Endothelial cell of umbilical vein (primary cell): ENCODE measurements around the gene DDIT3. TPM values are rescaled to one million over a fixed set of nuclear protein-coding genes. Genes with fewer than 3 reads are reported as not detected.
A peak's percentile ranks its signal among the peaks of the same experiment; 100 is the strongest.

Experiments
- BruUV-seq: library from RNA; stranded (reverse); fragments of 400-500 nt; replicated peaks from 2 replicates; lab custom pipeline; 2021; lab: Mats Ljungman, UMichigan
- CTCF ChIA-PET: fragments of 300-600, 350-600 bp; sonication (Branson Sonifier 250); formaldehyde crosslinking; loops from one replicate; lab custom pipeline; 2021; ENCODE audit warnings: antibody characterized with exemption, inconsistent platforms; lab: Charles Lee
- POLR2A ChIA-PET: fragments of 300-600, 350-600 bp; sonication (Branson Sonifier 250); formaldehyde crosslinking; loops from one replicate; lab custom pipeline; 2021; ENCODE audit warnings: antibody characterized with exemption, inconsistent platforms; lab: Charles Lee
- DNase-seq: peaks from one replicate; pipeline ENCODE4 v3.0.0-alpha.2; 2011; ENCODE audit warnings: low read depth, low spot score
- FAIRE-seq: peaks from 2 replicates; lab custom pipeline; 2011; peaks lifted over from hg19 to GRCh38; lab: Jason Lieb, UNC
- H2AFZ ChIP-seq: 2 replicates; pipeline ENCODE4 v1.6.0; 2012; ENCODE audit warnings: low read depth, low read length, control low read depth, inconsistent platforms
- H3K27ac ChIP-seq: 2 replicates; pipeline ENCODE4 v1.5.1; 2011; ENCODE audit warnings: low read depth, mild to moderate bottlenecking, control low read depth, low read length, moderate library complexity; ENCODE audit not compliant: insufficient read depth
- H3K27me3 ChIP-seq, 2 experiments: 2 replicates each; pipeline versions ENCODE4 v1.6.0 to v1.6.1; 2011; ENCODE audit warnings: low read length in 2 of 2, mixed read lengths in 1 of 2; ENCODE audit not compliant: control insufficient read depth in 2 of 2, insufficient read depth in 2 of 2
- H3K36me3 ChIP-seq, 2 experiments: 2 replicates in 1 of 2; 3 replicates in 1 of 2; pipeline ENCODE4 v1.5.1; 2011; ENCODE audit warnings: low read length in 2 of 2, mild to moderate bottlenecking in 1 of 2, moderate library complexity in 1 of 2; ENCODE audit not compliant: control insufficient read depth in 2 of 2, insufficient read depth in 2 of 2; ENCODE audit errors: extremely low read depth in 1 of 2
- H3K4me1 ChIP-seq: 3 replicates; pipeline ENCODE4 v1.5.1; 2011; ENCODE audit warnings: mild to moderate bottlenecking, low read length; ENCODE audit not compliant: control insufficient read depth, insufficient read depth; ENCODE audit errors: extremely low read depth
- H3K4me2 ChIP-seq: 2 replicates; pipeline ENCODE4 v1.6.1; 2011; ENCODE audit warnings: low read length, control low read depth, mixed read lengths; ENCODE audit not compliant: insufficient read depth
- H3K4me3 ChIP-seq, 3 experiments: fragments of 200-600 bp in 1 of 3; sonication (generic), shearing (Covaris generic) in 1 of 3; replicated peaks in 1 of 3; 2 replicates each; pipeline ENCODE4 v1.5.1; 2011 to 2016; ENCODE audit warnings: control low read depth in 3 of 3, low read length in 3 of 3, mild to moderate bottlenecking in 2 of 3, inconsistent platforms in 1 of 3, low read depth in 1 of 3, moderate library complexity in 1 of 3; ENCODE audit not compliant: insufficient read depth in 1 of 3
- H3K79me2 ChIP-seq: 2 replicates; pipeline ENCODE4 v1.6.0; 2012; ENCODE audit warnings: low read length, inconsistent platforms; ENCODE audit not compliant: control insufficient read depth, insufficient read depth
- H3K9ac ChIP-seq: replicated peaks from 2 replicates; pipeline ENCODE3; 2011; ENCODE audit warnings: low read length, control low read depth; ENCODE audit not compliant: insufficient read depth; ENCODE audit errors: extremely low read depth
- H3K9me1 ChIP-seq: replicated peaks from 3 replicates; pipeline ENCODE4 v1.6.0; 2011; ENCODE audit warnings: mild to moderate bottlenecking, low read length; ENCODE audit not compliant: control insufficient read depth, insufficient read depth; ENCODE audit errors: extremely low read depth
- H3K9me3 ChIP-seq: replicated peaks from 2 replicates; pipeline ENCODE4 v1.5.1; 2012; ENCODE audit warnings: low read length, inconsistent platforms; ENCODE audit not compliant: control insufficient read depth, insufficient read depth
- H4K20me1 ChIP-seq: replicated peaks from 2 replicates; pipeline ENCODE3; 2011; ENCODE audit warnings: mild to moderate bottlenecking, low read length; ENCODE audit not compliant: control insufficient read depth, insufficient read depth; ENCODE audit errors: extremely low read depth
- EZH2 ChIP-seq: IDR thresholded peaks from 2 replicates; pipeline ENCODE4 v1.6.1; 2012; ENCODE audit warnings: borderline replicate concordance, low read depth, mild to moderate bottlenecking, moderate library complexity, low read length, inconsistent platforms; ENCODE audit not compliant: severe bottlenecking
- JUN ChIP-seq: IDR thresholded peaks from 2 replicates; pipeline ENCODE4 v1.6.1; 2011; ENCODE audit warnings: borderline replicate concordance, low read depth; ENCODE audit not compliant: insufficient read length, insufficient read depth
- POLR2A ChIP-seq: IDR thresholded peaks from 2 replicates; pipeline ENCODE4 v1.6.1; 2012; ENCODE audit warnings: low read depth, mild to moderate bottlenecking, control low read depth, low read length
- dilution Hi-C: fragments of 300-500 bp; cut with MboI; formaldehyde crosslinking; loops from one replicate; pipeline ENCODE4 v1.15.0; 2019; ENCODE audit warnings: low sequenced_read_pairs; ENCODE audit not compliant: extremely low pct_ligation_motif_present
- intact Hi-C: fragments of 100-400 bp; cut with micrococcal nuclease; formaldehyde crosslinking; loops from one replicate; pipeline ENCODE4 v1.10.0; 2022
- polyA plus RNA-seq, 4 experiments: library from polyadenylated mRNA; depleted of rRNA in 3 of 4; stranded (reverse) in 3 of 4; unstranded in 1 of 4; fragments of >200 nt; gene quantifications; 2 replicates each; pipeline versions ENCODE4 v1.2.1 to v1.2.3, GENCODE V29; 2011 to 2012; ENCODE audit warnings: missing spikeins in 1 of 4
- total RNA-seq: library from RNA; stranded (reverse); gene quantifications from 2 replicates; pipeline ENCODE4 v1.2.3, GENCODE V29; 2021
- TF ChIP-seq, protein P1 (sequence below), 2 donors: IDR thresholded peaks; 1 replicate in 1 of 2; 2 replicates in 1 of 2; pipeline ENCODE4 v1.5.1; 2011; ENCODE audit warnings: low read length in 2 of 2, mild to moderate bottlenecking in 2 of 2, moderate library complexity in 2 of 2, control low read depth in 1 of 2, inconsistent platforms in 1 of 2, low read depth in 1 of 2; ENCODE audit not compliant: insufficient read depth in 1 of 2; ENCODE audit errors: extremely low read depth in 1 of 2

DDIT3 gene
- total and polyA plus RNA-seq, 2 donors (not counting 3 experiments of a cell fraction or from before 2014, with no cell fraction given), result 13.7 to 22.0 TPM

DNA sequence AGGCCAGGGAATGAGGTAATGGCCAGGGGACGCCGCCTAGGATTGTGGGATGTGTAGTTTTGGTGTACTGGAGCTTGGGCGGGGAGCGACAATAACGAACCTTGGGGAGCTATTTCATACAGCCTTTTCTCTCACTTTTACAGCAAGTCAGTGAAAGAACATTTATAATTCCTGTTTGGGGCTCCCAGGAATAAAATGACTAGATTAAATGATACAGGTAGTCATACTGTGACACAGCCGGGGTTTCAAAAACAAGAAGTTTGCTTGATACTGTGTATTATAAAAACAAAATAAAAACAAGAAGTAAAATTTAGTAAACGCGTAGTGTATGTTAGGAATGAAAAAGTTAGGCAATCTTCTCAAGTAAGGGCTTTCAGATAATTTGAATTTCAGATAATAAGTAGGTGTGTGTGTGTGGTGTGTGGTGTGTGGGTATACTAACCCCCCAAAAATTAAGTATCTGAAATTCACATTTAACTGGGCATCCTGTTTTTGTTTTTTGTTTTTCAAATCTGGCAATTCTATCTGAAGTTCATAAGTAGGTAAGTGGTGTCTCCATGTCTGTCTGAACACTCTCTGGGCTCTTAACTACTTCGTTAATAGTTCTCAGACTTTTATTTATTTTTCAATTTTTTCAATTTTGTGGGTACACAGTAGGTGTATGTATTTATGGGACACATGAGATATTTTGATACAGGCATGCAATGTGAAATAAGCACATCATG lies 27.1 kb upstream of the DDIT3 start:
- DNase-seq, result no peak
- ChIA-PET CTCF (interaction anchor here (1.1 to 2.2 kb wide), 3 partner anchors 23 to 36 kb away, joined by 3 to 12 read pairs (median 6); no protein-coding TSS in a partner anchor), POLR2A (no interaction called here)
- no peak overlapping the region for H3K4me3 ChIP-seq
- no peaks in the 10 kb centered on the region for H3K9me1 ChIP-seq
- peaks cover 18% of the 10 kb centered on the region for H3K4me1 ChIP-seq
- H3K4me2 ChIP-seq, result peak overlapping the region; percentile 80
- H3K9ac ChIP-seq, result peak overlapping the region; percentile 96
- H3K9me3 ChIP-seq, result no peaks in the 10 kb centered on the region
- H3K79me2 ChIP-seq, result peaks cover 25% of the 10 kb centered on the region
- H3K36me3 ChIP-seq, result no peaks in the 10 kb centered on the region
- H3K27me3 ChIP-seq, result peaks cover 31 to 41% of the 10 kb centered on the region in 2 experiments
- intact Hi-C loops (loop anchor here (1.0 to 5.0 kb wide), 3 partner anchors 27 to 145 kb away; partner anchors contain the start of genes DDIT3, MARS1 and OS9), dilution Hi-C loops (no loop called here)
- BruUV-seq, result TSS peak; percentile 16
- H4K20me1 ChIP-seq, result no peaks in the 10 kb centered on the region
- H3K27ac ChIP-seq, result no peak overlapping the region
- peak; percentile 100 for FAIRE-seq
- peak overlapping the region; percentile 49 for H2AFZ ChIP-seq
- TF ChIP-seq POLR2A (no peak), JUN (peak; percentile 53), EZH2 (no peak)
- TF ChIP-seq, protein P1, sequence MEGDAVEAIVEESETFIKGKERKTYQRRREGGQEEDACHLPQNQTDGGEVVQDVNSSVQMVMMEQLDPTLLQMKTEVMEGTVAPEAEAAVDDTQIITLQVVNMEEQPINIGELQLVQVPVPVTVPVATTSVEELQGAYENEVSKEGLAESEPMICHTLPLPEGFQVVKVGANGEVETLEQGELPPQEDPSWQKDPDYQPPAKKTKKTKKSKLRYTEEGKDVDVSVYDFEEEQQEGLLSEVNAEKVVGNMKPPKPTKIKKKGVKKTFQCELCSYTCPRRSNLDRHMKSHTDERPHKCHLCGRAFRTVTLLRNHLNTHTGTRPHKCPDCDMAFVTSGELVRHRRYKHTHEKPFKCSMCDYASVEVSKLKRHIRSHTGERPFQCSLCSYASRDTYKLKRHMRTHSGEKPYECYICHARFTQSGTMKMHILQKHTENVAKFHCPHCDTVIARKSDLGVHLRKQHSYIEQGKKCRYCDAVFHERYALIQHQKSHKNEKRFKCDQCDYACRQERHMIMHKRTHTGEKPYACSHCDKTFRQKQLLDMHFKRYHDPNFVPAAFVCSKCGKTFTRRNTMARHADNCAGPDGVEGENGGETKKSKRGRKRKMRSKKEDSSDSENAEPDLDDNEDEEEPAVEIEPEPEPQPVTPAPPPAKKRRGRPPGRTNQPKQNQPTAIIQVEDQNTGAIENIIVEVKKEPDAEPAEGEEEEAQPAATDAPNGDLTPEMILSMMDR (IDR thresholded peaks at IDR 0.05; ENCODE audit: extremely low read depth in 1 of 2, insufficient read depth in 1 of 2, low read depth in 1 of 2, low read length in 2 of 2), result no peak
